Fibroblast of peridontal ligament (primary cell): Measurements from ENCODE around the gene DDX60.

Experiments used
- DNase-seq: peaks from one replicate; pipeline ENCODE4 v3.0.0-alpha.2; 2010; ENCODE audit errors: extremely low read depth

Gene DDX60

GRCh38 chr4:168212656-168213055 is 105.9 kb downstream of the DDX60 start:
- no peak for DNase-seq

- DNase-seq, result no peak
Measured at GRCh38 chr4:168208957-168209614, 109.5 kb downstream of the DDX60 start.

- no peak for DNase-seq
Measured at GRCh38 chr4:168203233-168203911, 115.2 kb downstream of the DDX60 start.

- no peak for DNase-seq
Measured at GRCh38 chr4:168200685-168201084, 117.9 kb downstream of the DDX60 start.

- no peak for DNase-seq
Measured at GRCh38 chr4:168199260-168199957, 119.1 kb downstream of the DDX60 start.

GRCh38 chr4:168197926-168198325 is 120.6 kb downstream of the DDX60 start:
- DNase-seq, result peak; percentile 51

GRCh38 chr4:168188754-168189153 is 129.8 kb downstream of the DDX60 start:
- DNase-seq, result no peak

- peak; percentile 71 for DNase-seq
Measured at GRCh38 chr4:168183717-168184571, 134.6 kb downstream of the DDX60 start.

- no peak for DNase-seq
Measured at GRCh38 chr4:168177546-168178149, 140.9 kb downstream of the DDX60 start.

- DNase-seq, result no peak
Measured at GRCh38 chr4:168174308-168174707, 144.2 kb downstream of the DDX60 start.

GRCh38 chr4:168167714-168168284 is 150.8 kb downstream of the DDX60 start:
- DNase-seq, result peak; percentile 54
